Neural crest cell (in vitro differentiated cells): ENCODE results near the gene SLC6A14. TPM values are rescaled to one million over a fixed set of nuclear protein-coding genes. Genes with fewer than 3 reads are reported as not detected.
A peak's percentile ranks its signal among the peaks of the same experiment; 100 is the strongest.

Experiments used
- DNase-seq: peaks from one replicate; pipeline ENCODE4 v3.0.0; 2021; ENCODE audit warnings: low read depth, mixed read lengths, low spot score
- H3K27ac Mint-ChIP-seq: one replicate; pipeline ENCODE4 v1.8.0; 2021; ENCODE audit warnings: mild to moderate bottlenecking, mixed read lengths; ENCODE audit not compliant: unreplicated experiment
- H3K27me3 Mint-ChIP-seq: 2 replicates; pipeline ENCODE4 v1.8.0; 2021; ENCODE audit warnings: low read depth, mild to moderate bottlenecking, mixed read lengths
- H3K36me3 Mint-ChIP-seq: 2 replicates; pipeline ENCODE4 v1.8.0; 2021; ENCODE audit warnings: low read depth, mild to moderate bottlenecking, mixed read lengths
- H3K4me1 Mint-ChIP-seq: 2 replicates; pipeline ENCODE4 v1.8.0; 2021; ENCODE audit warnings: mixed read lengths
- H3K4me3 Mint-ChIP-seq: one replicate; pipeline ENCODE4 v1.8.0; 2021; ENCODE audit warnings: mild to moderate bottlenecking, mixed read lengths
- H3K9me3 Mint-ChIP-seq: 2 replicates; pipeline ENCODE4 v1.8.0; 2021; ENCODE audit warnings: mixed read lengths
- total RNA-seq: library from RNA; stranded (reverse); gene quantifications from 2 replicates; pipeline ENCODE4 v1.2.1, GENCODE V29; 2021
- TF ChIP-seq, protein P1 (sequence below): fragments of 200-600 bp; sonication (generic); conservative IDR thresholded peaks from 2 replicates; pipeline ENCODE4 v1.5.0; 2021; ENCODE audit warnings: antibody characterized with exemption, mild to moderate bottlenecking

Gene SLC6A14
- total RNA-seq, 1 donor from 2014 or later = not detected

DNA sequence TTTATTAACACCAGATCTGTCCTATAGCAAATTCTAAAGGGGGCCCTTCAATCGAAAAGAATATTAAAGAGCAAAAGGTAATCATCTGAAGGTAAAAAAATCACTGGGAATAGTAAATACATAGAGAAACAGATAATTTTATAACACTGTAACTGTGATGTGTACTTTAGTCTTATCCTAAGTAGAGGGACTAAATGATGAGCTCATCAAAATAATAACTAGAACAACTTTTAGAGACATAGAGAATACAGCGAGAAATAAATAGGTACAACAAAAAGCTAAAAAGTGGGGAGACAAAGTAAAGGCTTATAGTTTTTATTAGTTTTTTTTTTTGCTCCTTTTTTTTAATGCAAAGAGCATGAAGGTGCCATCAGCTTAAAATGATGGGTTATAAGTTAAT is 43.7 kb downstream of the SLC6A14 start:
- TF ChIP-seq, protein P1, sequence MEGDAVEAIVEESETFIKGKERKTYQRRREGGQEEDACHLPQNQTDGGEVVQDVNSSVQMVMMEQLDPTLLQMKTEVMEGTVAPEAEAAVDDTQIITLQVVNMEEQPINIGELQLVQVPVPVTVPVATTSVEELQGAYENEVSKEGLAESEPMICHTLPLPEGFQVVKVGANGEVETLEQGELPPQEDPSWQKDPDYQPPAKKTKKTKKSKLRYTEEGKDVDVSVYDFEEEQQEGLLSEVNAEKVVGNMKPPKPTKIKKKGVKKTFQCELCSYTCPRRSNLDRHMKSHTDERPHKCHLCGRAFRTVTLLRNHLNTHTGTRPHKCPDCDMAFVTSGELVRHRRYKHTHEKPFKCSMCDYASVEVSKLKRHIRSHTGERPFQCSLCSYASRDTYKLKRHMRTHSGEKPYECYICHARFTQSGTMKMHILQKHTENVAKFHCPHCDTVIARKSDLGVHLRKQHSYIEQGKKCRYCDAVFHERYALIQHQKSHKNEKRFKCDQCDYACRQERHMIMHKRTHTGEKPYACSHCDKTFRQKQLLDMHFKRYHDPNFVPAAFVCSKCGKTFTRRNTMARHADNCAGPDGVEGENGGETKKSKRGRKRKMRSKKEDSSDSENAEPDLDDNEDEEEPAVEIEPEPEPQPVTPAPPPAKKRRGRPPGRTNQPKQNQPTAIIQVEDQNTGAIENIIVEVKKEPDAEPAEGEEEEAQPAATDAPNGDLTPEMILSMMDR = no peak
- Mint-ChIP-seq H3K4me1 (no peaks in the 10 kb centered on the region), H3K27me3 (peaks cover 3% of the 10 kb centered on the region), H3K4me3 (no peak overlapping the region), H3K27ac (no peak overlapping the region), H3K36me3 (no peaks in the 10 kb centered on the region), H3K9me3 (no peaks in the 10 kb centered on the region)
- DNase-seq = no peak

DNA sequence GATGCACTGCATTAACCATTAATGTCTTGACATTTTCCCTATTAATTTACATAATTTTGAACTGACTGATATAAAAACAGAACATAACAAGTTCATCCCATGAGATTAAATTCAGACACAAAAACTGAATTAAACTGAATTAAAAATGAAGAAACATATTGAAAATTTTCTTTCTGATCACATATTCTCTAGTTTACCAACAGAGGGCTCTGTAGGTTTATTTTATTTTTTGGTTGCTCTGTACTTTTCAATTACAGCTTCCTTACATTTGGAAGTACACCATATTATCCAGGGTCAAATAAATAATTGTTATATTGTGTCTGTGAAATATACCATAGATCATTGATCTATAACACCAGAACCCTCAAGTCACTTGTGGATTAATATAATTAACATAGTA is 53.7 kb downstream of the SLC6A14 start:
- Mint-ChIP-seq H3K4me1 (no peaks in the 10 kb centered on the region), H3K27me3 (peaks cover 14% of the 10 kb centered on the region), H3K4me3 (no peak overlapping the region), H3K27ac (no peak overlapping the region), H3K9me3 (no peaks in the 10 kb centered on the region), H3K36me3 (no peaks in the 10 kb centered on the region)
- no peak for DNase-seq
- TF ChIP-seq, protein P1 = peak; percentile 76

DNA sequence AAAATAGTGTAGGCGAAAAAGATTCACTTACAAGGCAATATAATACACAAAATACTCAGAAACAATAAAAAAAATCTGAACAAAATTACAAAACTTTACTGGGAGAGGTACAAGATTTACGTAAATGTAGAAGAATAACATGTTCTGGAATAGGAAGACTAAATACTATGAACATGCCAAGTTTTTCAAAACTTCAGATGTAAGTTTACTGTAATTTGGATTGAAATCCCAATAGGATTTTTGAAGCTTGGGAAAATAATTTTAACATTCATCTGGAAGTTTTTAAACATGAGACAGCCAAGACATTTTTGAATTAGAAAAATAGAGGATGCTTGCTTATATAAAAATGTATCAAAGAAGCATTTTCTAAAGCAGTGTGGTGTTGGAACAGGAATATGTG is 56.9 kb downstream of the SLC6A14 start:
- DNase-seq = no peak
- peaks cover 7% of the 10 kb centered on the region for H3K27me3 Mint-ChIP-seq
- H3K27ac Mint-ChIP-seq = no peak overlapping the region
- H3K4me3 Mint-ChIP-seq = no peak overlapping the region
- TF ChIP-seq, protein P1 = no peak
- H3K9me3 Mint-ChIP-seq = no peaks in the 10 kb centered on the region
- H3K4me1 Mint-ChIP-seq = no peaks in the 10 kb centered on the region
- H3K36me3 Mint-ChIP-seq = no peaks in the 10 kb centered on the region

DNA sequence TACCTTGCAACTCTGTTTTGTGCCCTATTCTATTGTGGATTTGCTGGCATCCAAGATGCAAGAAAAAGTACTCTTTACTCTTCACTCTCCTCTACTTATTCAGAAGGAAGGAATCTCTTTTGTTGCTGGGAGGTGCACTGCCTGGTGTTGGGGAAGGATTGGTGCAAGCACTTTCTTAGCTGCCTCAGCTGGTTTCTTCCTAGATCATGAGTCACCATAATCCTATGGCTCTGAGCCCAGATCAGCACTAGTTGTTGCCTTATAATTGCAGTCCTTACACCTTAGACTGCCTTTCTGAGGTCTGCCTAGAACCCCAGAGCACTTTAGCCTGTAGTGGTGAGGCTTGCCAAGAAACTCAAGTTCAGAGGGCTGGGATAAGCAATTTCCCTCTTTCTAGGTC is 63.4 kb downstream of the SLC6A14 start:
- no peaks in the 10 kb centered on the region for H3K27me3 Mint-ChIP-seq
- no peak for DNase-seq

More for the DNA sequence above, 63.4 kb downstream of the SLC6A14 start:
- Mint-ChIP-seq H3K9me3 (no peaks in the 10 kb centered on the region), H3K4me1 (no peaks in the 10 kb centered on the region), H3K4me3 (no peak overlapping the region), H3K36me3 (no peaks in the 10 kb centered on the region), H3K27ac (no peak overlapping the region)
- TF ChIP-seq, protein P1 = no peak

Other genes with a start within 250 kb of the SLC6A14 start
- gene CT83, start 26.4 kb downstream of the SLC6A14 start, total RNA-seq = not detected in 2 replicates